ENCODE measurements around the gene TFEB. TPM values are rescaled to one million over a fixed set of nuclear protein-coding genes. Genes with fewer than 3 reads are reported as not detected.

TFEB gene
- polyA plus RNA-seq, 1 donor (not counting 4 experiments of a cell fraction or from before 2014, with no cell fraction given) = 4.3 TPM

DNA sequence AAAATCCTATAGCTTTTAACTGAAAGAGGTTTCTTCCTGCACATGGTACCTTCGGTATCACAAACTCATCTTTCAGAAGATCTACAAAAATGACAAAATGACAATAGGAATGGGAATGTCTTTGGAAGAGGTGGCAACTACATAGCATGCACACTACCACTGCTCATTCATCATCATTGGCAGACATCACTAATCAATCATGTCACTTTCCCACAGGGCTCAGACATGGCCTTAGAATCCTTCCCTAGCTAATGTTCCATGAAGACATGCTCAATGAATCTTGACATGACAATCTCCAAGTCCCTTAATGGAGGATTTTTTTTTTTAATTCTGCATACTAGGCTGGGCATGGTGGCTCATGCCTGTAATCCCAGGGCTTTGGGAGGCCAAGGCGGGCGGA lies 15.0 kb upstream of the TFEB start:
- no peak overlapping the region for H3K27ac ChIP-seq (ENCODE audit: control insufficient read depth, insufficient read depth, low read length)
- no peak overlapping the region for H3K9ac ChIP-seq (ENCODE audit: control insufficient read depth, extremely low read depth, insufficient read depth, low read length)
- no peaks in the 10 kb centered on the region for H3K9me3 ChIP-seq (ENCODE audit: control insufficient read depth, low read depth, low read length)
- no peak for FAIRE-seq
- H2AFZ ChIP-seq (ENCODE audit: control insufficient read depth, low read length) = no peak overlapping the region
- H3K27me3 ChIP-seq (ENCODE audit: control insufficient read depth, extremely low read depth, insufficient read depth, low read length) = peaks cover 6% of the 10 kb centered on the region
- H3K4me1 ChIP-seq (ENCODE audit: control insufficient read depth, extremely low read depth, insufficient read depth, low read length) = no peaks in the 10 kb centered on the region
- DNase-seq (ENCODE audit: low read depth, low spot score) = no peak
- no peaks in the 10 kb centered on the region for H3K36me3 ChIP-seq (ENCODE audit: control insufficient read depth in 2 of 2, extremely low read depth in 1 of 2, insufficient read depth in 2 of 2, low read length in 2 of 2)
- H4K20me1 ChIP-seq (ENCODE audit: control insufficient read depth, extremely low read depth, insufficient read depth, low read length) = no peaks in the 10 kb centered on the region
- TF ChIP-seq EZH2 (IDR thresholded peaks at IDR 0.05; ENCODE audit: low read length) (no peak), CTCF (optimal IDR thresholded peaks at IDR 0.05 in 1 of 3, IDR thresholded peaks at IDR 0.05 in 1 of 3, conservative IDR thresholded peaks at IDR 0.05 in 1 of 3; ENCODE audit: extremely low read depth in 1 of 3, insufficient read depth in 2 of 3, low read length in 3 of 3) (no peak)
- no peak overlapping the region for H3K4me2 ChIP-seq (ENCODE audit: control insufficient read depth, extremely low read depth, insufficient read depth, low read depth, low read length)
- dilution Hi-C loops (cut with MboI; ENCODE audit: extremely low pct_ligation_motif_present, low sequenced_read_pairs) = no loop called here
- no peaks in the 10 kb centered on the region for H3K9me1 ChIP-seq (ENCODE audit: control insufficient read depth, extremely low read depth, insufficient read depth, low read length)
- no peak overlapping the region for H3K4me3 ChIP-seq (ENCODE audit: control insufficient read depth in 2 of 3, extremely low read depth in 1 of 3, insufficient read depth in 2 of 3, low read depth in 1 of 3, low read length in 3 of 3)
- no peaks in the 10 kb centered on the region for H3K79me2 ChIP-seq (ENCODE audit: control insufficient read depth, insufficient read depth, low read length)

DNA sequence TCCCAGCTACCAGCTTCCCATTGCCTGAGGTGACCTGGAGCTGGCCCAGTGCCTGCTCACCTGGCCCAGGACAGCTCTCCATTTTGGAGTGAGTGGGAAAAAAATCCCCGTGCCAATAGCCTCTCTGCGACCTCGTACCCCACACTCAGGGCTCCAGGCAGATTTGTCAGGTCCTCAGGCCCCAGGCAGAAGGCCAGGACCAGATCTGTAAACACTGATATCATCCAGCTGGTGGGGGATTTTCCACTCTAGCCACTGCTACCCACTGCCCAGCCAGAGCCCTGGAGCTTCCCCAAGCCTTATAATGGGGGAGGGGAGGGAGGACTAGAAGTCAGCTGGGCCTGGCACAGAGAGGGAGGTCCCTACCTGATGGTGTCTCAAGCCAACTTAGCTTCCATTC lies 13.1 kb upstream of the TFEB start:
- Histone ChIP-seq H3K9ac (ENCODE audit: control insufficient read depth, extremely low read depth, insufficient read depth, low read length) (no peak overlapping the region), H3K27ac (ENCODE audit: control insufficient read depth, insufficient read depth, low read length) (no peak overlapping the region), H3K4me2 (ENCODE audit: control insufficient read depth, extremely low read depth, insufficient read depth, low read depth, low read length) (no peak overlapping the region), H3K36me3 (ENCODE audit: control insufficient read depth in 2 of 2, extremely low read depth in 1 of 2, insufficient read depth in 2 of 2, low read length in 2 of 2) (no peaks in the 10 kb centered on the region), H3K4me1 (ENCODE audit: control insufficient read depth, extremely low read depth, insufficient read depth, low read length) (no peaks in the 10 kb centered on the region), H4K20me1 (ENCODE audit: control insufficient read depth, extremely low read depth, insufficient read depth, low read length) (no peaks in the 10 kb centered on the region), H3K9me3 (ENCODE audit: control insufficient read depth, low read depth, low read length) (no peaks in the 10 kb centered on the region), H3K27me3 (ENCODE audit: control insufficient read depth, extremely low read depth, insufficient read depth, low read length) (no peaks in the 10 kb centered on the region), H3K9me1 (ENCODE audit: control insufficient read depth, extremely low read depth, insufficient read depth, low read length) (no peaks in the 10 kb centered on the region), H2AFZ (ENCODE audit: control insufficient read depth, low read length) (no peak overlapping the region), H3K4me3 (ENCODE audit: control insufficient read depth in 2 of 3, extremely low read depth in 1 of 3, insufficient read depth in 2 of 3, low read depth in 1 of 3, low read length in 3 of 3) (no peak overlapping the region), H3K79me2 (ENCODE audit: control insufficient read depth, insufficient read depth, low read length) (no peaks in the 10 kb centered on the region)
- DNase-seq (ENCODE audit: low read depth, low spot score) (no peak), FAIRE-seq (no peak)
- dilution Hi-C loops (cut with MboI; ENCODE audit: extremely low pct_ligation_motif_present, low sequenced_read_pairs) = no loop called here
- TF ChIP-seq CTCF (optimal IDR thresholded peaks at IDR 0.05 in 1 of 3, IDR thresholded peaks at IDR 0.05 in 1 of 3, conservative IDR thresholded peaks at IDR 0.05 in 1 of 3; ENCODE audit: extremely low read depth in 1 of 3, insufficient read depth in 2 of 3, low read length in 3 of 3) (no peak), EZH2 (IDR thresholded peaks at IDR 0.05; ENCODE audit: low read length) (no peak)
